Measurements from ENCODE around the gene OBI1.

The OBI1 gene

DNA sequence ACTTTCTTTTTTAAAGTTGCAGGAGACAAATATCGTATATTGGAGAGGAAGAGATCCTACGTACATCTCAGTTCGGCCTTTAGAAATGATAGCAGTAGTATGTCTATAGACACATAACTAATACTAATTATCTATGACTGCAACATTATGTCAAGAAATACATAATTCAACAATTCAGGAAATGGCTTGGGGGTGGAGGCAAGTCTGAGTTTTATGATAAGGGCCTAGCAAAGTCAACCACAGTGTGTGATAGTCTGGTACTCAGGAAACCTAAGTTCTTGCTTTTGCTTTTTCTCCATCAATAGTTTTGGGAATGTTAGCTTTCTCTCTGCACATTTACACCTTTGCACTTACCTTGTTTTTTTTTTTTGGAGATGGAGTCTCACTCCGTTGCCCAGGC lies 27.5 kb upstream of the OBI1 start:
- Histone ChIP-seq H3K27ac (replicated peaks; ENCODE audit: low read length) (no peak overlapping the region), H2AK5ac (ENCODE audit: low read depth, low read length) (no peak overlapping the region), H3K23ac (ENCODE audit: low read depth, low read length, poor library complexity) (no peak overlapping the region), H2BK120ac (ENCODE audit: low read depth, low read length) (no peak overlapping the region), H3K4me2 (ENCODE audit: insufficient read depth, low read length, poor library complexity, severe bottlenecking) (no peak overlapping the region), H3K79me1 (ENCODE audit: low read depth, low read length) (no peaks in the 10 kb centered on the region), H3K18ac (ENCODE audit: low read length) (no peak overlapping the region), H3K14ac (ENCODE audit: low read length) (no peak overlapping the region), H4K91ac (ENCODE audit: low read depth, low read length, poor library complexity) (no peak overlapping the region), H3K9ac (ENCODE audit: low read depth, low read length, poor library complexity) (no peak overlapping the region), H3K4ac (ENCODE audit: low read length) (no peak overlapping the region), H3K9me3 (replicated peaks in 1 of 2; ENCODE audit: control insufficient read depth in 2 of 2, insufficient read depth in 1 of 2, low read depth in 1 of 2, low read length in 2 of 2) (peaks cover 0 to 7% of the 10 kb centered on the region in 2 donors), H2BK12ac (ENCODE audit: low read length) (no peak overlapping the region), H3K36me3 (replicated peaks in 1 of 2; ENCODE audit: control insufficient read depth in 2 of 2, insufficient read depth in 2 of 2, low read length in 2 of 2) (no peaks in the 10 kb centered on the region), H4K8ac (ENCODE audit: low read depth, low read length) (no peak overlapping the region), H3K4me3 (ENCODE audit: low read length in 2 of 2) (no peak overlapping the region), H3K4me1 (ENCODE audit: control insufficient read depth in 2 of 2, insufficient read depth in 1 of 2, low read depth in 1 of 2, low read length in 2 of 2) (no peaks in the 10 kb centered on the region), H2BK5ac (ENCODE audit: low read length) (no peak overlapping the region), H2AFZ (ENCODE audit: low read length) (no peak overlapping the region), H2BK15ac (ENCODE audit: low read length) (no peak overlapping the region), H3K27me3 (ENCODE audit: control insufficient read depth in 3 of 3, insufficient read depth in 3 of 3, low read depth in 1 of 3, low read length in 3 of 3) (no peaks in the 10 kb centered on the region)
- no peak for DNase-seq (ENCODE audit: low spot score)
- no CpG with 5 or more reads among the region's 4 CpGs for WGBS, 2 donors (ENCODE audit: extremely low coverage in 2 of 2, insufficient read length in 2 of 2, insufficient replicate concordance in 1 of 2)

DNA sequence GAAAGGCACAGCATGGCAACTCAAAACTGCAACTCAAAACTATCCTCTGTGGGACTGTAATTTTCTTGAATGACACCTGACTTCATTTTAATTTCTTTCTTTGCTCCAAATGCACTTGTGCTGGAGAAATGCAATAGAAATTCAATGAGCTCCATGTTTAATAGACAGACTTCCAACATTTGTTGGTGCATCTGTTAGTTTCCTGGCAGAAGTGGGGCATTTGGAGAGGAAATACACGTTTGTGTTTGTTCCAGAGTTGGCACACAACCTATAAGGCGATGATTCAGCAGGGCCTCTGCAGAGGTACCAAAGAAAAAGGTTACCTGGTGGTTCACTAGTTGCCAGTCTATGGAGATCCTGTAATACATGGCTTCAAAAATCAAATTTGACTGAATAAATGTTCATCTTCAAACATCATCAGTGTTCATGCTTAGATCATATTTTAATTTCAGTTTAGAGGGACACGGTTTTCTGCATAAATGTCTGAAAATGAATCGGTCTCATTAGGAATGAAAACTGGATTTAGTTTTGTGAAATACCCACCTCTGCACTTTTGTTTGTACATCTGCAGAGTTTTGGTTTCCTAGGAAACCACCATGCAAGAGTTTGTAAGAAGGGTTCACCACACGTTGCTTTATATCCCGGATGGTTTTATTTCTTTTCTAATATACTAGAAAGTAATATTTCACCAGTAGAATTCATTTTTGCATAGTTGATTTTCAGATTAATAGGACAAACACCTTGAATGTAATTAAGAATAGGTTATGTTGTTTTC lies 21.8 kb upstream of the OBI1 start:
- no CpG with 5 or more reads among the region's 6 CpGs for WGBS, 2 donors (ENCODE audit: extremely low coverage in 2 of 2, insufficient read length in 2 of 2, insufficient replicate concordance in 1 of 2)
- no peak overlapping the region for H3K23ac ChIP-seq (ENCODE audit: low read depth, low read length, poor library complexity)
- no peak overlapping the region for H2BK5ac ChIP-seq (ENCODE audit: low read length)
- H3K18ac ChIP-seq (ENCODE audit: low read length), result no peak overlapping the region
- H2BK15ac ChIP-seq (ENCODE audit: low read length), result no peak overlapping the region
- no peak overlapping the region for H3K27ac ChIP-seq (replicated peaks; ENCODE audit: low read length)
- no peak overlapping the region for H4K91ac ChIP-seq (ENCODE audit: low read depth, low read length, poor library complexity)
- peaks cover 0 to 4% of the 10 kb centered on the region in 2 donors for H3K4me1 ChIP-seq (ENCODE audit: control insufficient read depth in 2 of 2, insufficient read depth in 1 of 2, low read depth in 1 of 2, low read length in 2 of 2)
- H3K36me3 ChIP-seq (replicated peaks in 1 of 2; ENCODE audit: control insufficient read depth in 2 of 2, insufficient read depth in 2 of 2, low read length in 2 of 2), result no peaks in the 10 kb centered on the region
- no peaks in the 10 kb centered on the region for H3K79me1 ChIP-seq (ENCODE audit: low read depth, low read length)
- no peak overlapping the region for H3K4ac ChIP-seq (ENCODE audit: low read length)
- peaks cover 0 to 7% of the 10 kb centered on the region in 2 donors for H3K9me3 ChIP-seq (replicated peaks in 1 of 2; ENCODE audit: control insufficient read depth in 2 of 2, insufficient read depth in 1 of 2, low read depth in 1 of 2, low read length in 2 of 2)
- H3K4me3 ChIP-seq (ENCODE audit: low read length in 2 of 2), result no peak overlapping the region
- no peak overlapping the region for H3K14ac ChIP-seq (ENCODE audit: low read length)
- no peak overlapping the region for H2AFZ ChIP-seq (ENCODE audit: low read length)
- H4K8ac ChIP-seq (ENCODE audit: low read depth, low read length), result no peak overlapping the region
- DNase-seq (ENCODE audit: low spot score), result no peak
- H3K27me3 ChIP-seq (ENCODE audit: control insufficient read depth in 3 of 3, insufficient read depth in 3 of 3, low read depth in 1 of 3, low read length in 3 of 3), result no peaks in the 10 kb centered on the region
- no peak overlapping the region for H3K9ac ChIP-seq (ENCODE audit: low read depth, low read length, poor library complexity)
- no peak overlapping the region for H2BK120ac ChIP-seq (ENCODE audit: low read depth, low read length)
- H3K4me2 ChIP-seq (ENCODE audit: insufficient read depth, low read length, poor library complexity, severe bottlenecking), result no peak overlapping the region
- no peak overlapping the region for H2BK12ac ChIP-seq (ENCODE audit: low read length)
- no peak overlapping the region for H2AK5ac ChIP-seq (ENCODE audit: low read depth, low read length)

DNA sequence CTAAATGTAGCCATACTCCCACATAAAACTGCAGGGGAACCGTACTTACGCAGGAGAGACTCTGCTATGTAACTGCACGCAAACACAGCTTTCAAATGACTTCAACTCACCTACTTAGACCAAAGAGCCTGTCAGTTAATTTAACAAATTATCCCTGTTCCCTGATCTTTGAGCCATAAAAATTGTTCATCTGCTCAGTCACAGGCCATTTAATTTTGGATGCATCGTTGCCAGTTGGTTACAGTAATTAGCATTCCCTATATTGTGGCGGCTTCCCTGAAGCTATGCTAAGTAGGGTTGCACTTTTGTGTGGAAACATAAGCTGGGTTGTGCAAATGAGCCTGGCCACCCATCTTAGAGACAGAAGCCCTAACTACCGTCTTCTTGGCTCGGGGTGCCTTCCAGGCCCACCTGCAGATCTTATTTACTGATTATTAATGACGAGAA lies 21.2 kb upstream of the OBI1 start:
- H3K36me3 ChIP-seq (replicated peaks in 1 of 2; ENCODE audit: control insufficient read depth in 2 of 2, insufficient read depth in 2 of 2, low read length in 2 of 2), result no peaks in the 10 kb centered on the region
- H2AK5ac ChIP-seq (ENCODE audit: low read depth, low read length), result no peak overlapping the region
- no peak overlapping the region for H3K23ac ChIP-seq (ENCODE audit: low read depth, low read length, poor library complexity)
- no peak overlapping the region for H3K4me2 ChIP-seq (ENCODE audit: insufficient read depth, low read length, poor library complexity, severe bottlenecking)
- H3K9ac ChIP-seq (ENCODE audit: low read depth, low read length, poor library complexity), result no peak overlapping the region
- no peak for DNase-seq (ENCODE audit: low spot score)
- H2BK15ac ChIP-seq (ENCODE audit: low read length), result no peak overlapping the region
- no peak overlapping the region for H3K18ac ChIP-seq (ENCODE audit: low read length)
- H3K4ac ChIP-seq (ENCODE audit: low read length), result no peak overlapping the region
- H3K14ac ChIP-seq (ENCODE audit: low read length), result no peak overlapping the region
- H3K9me3 ChIP-seq (replicated peaks in 1 of 2; ENCODE audit: control insufficient read depth in 2 of 2, insufficient read depth in 1 of 2, low read depth in 1 of 2, low read length in 2 of 2), result peaks cover 0 to 7% of the 10 kb centered on the region in 2 donors
- H3K27ac ChIP-seq (replicated peaks; ENCODE audit: low read length), result no peak overlapping the region
- no peak overlapping the region for H2AFZ ChIP-seq (ENCODE audit: low read length)
- no peak overlapping the region for H4K91ac ChIP-seq (ENCODE audit: low read depth, low read length, poor library complexity)
- H3K4me1 ChIP-seq (ENCODE audit: control insufficient read depth in 2 of 2, insufficient read depth in 1 of 2, low read depth in 1 of 2, low read length in 2 of 2), result peaks cover 0 to 4% of the 10 kb centered on the region in 2 donors
- H2BK120ac ChIP-seq (ENCODE audit: low read depth, low read length), result no peak overlapping the region
- peaks cover 0 to 2% (median 0%) of the 10 kb centered on the region in 3 experiments for H3K27me3 ChIP-seq (ENCODE audit: control insufficient read depth in 3 of 3, insufficient read depth in 3 of 3, low read depth in 1 of 3, low read length in 3 of 3)
- WGBS, 2 donors (ENCODE audit: extremely low coverage in 2 of 2, insufficient read length in 2 of 2, insufficient replicate concordance in 1 of 2), result no CpG with 5 or more reads among the region's 8 CpGs
- H2BK5ac ChIP-seq (ENCODE audit: low read length), result no peak overlapping the region
- no peak overlapping the region for H3K4me3 ChIP-seq (ENCODE audit: low read length in 2 of 2)
- no peaks in the 10 kb centered on the region for H3K79me1 ChIP-seq (ENCODE audit: low read depth, low read length)
- H2BK12ac ChIP-seq (ENCODE audit: low read length), result no peak overlapping the region
- H4K8ac ChIP-seq (ENCODE audit: low read depth, low read length), result no peak overlapping the region

DNA sequence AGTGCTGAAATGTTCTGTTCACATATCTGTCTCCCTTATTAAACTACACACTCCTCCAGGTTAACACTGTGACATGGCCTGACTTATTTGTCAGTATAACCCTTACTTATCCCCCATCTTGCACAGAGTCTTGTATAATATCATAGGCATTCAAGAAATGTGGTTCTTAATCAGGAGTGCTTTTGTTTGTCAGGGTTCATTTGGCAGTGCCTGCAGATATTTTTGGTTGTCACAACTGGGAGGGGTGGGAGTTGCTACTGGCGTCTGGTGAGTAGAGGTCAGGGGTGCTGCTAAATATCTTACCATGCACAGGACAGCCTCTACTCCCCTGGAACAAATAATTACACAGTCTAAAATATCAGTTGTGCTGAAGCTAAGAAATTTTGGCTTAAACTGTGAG lies 20.4 kb upstream of the OBI1 start:
- H2BK5ac ChIP-seq (ENCODE audit: low read length), result no peak overlapping the region
- H4K8ac ChIP-seq (ENCODE audit: low read depth, low read length), result no peak overlapping the region
- no peak overlapping the region for H3K4me2 ChIP-seq (ENCODE audit: insufficient read depth, low read length, poor library complexity, severe bottlenecking)
- no peak overlapping the region for H3K4ac ChIP-seq (ENCODE audit: low read length)
- H3K9ac ChIP-seq (ENCODE audit: low read depth, low read length, poor library complexity), result no peak overlapping the region
- no peaks in the 10 kb centered on the region for H3K79me1 ChIP-seq (ENCODE audit: low read depth, low read length)
- H2BK120ac ChIP-seq (ENCODE audit: low read depth, low read length), result no peak overlapping the region
- H3K14ac ChIP-seq (ENCODE audit: low read length), result no peak overlapping the region
- no peak overlapping the region for H3K18ac ChIP-seq (ENCODE audit: low read length)
- no peak overlapping the region for H2AK5ac ChIP-seq (ENCODE audit: low read depth, low read length)
- peaks cover 0 to 9% (median 0%) of the 10 kb centered on the region in 3 experiments for H3K27me3 ChIP-seq (ENCODE audit: control insufficient read depth in 3 of 3, insufficient read depth in 3 of 3, low read depth in 1 of 3, low read length in 3 of 3)
- WGBS, 2 donors (ENCODE audit: extremely low coverage in 2 of 2, insufficient read length in 2 of 2, insufficient replicate concordance in 1 of 2), result no CpG with 5 or more reads among the region's 1 CpG
- no peak overlapping the region for H3K23ac ChIP-seq (ENCODE audit: low read depth, low read length, poor library complexity)
- peaks cover 0 to 7% of the 10 kb centered on the region in 2 donors for H3K9me3 ChIP-seq (replicated peaks in 1 of 2; ENCODE audit: control insufficient read depth in 2 of 2, insufficient read depth in 1 of 2, low read depth in 1 of 2, low read length in 2 of 2)
- DNase-seq (ENCODE audit: low spot score), result no peak
- H2AFZ ChIP-seq (ENCODE audit: low read length), result no peak overlapping the region
- H2BK15ac ChIP-seq (ENCODE audit: low read length), result no peak overlapping the region
- no peak overlapping the region for H3K27ac ChIP-seq (replicated peaks; ENCODE audit: low read length)
- peaks cover 0 to 4% of the 10 kb centered on the region in 2 donors for H3K4me1 ChIP-seq (ENCODE audit: control insufficient read depth in 2 of 2, insufficient read depth in 1 of 2, low read depth in 1 of 2, low read length in 2 of 2)
- H4K91ac ChIP-seq (ENCODE audit: low read depth, low read length, poor library complexity), result no peak overlapping the region
- H3K36me3 ChIP-seq (replicated peaks in 1 of 2; ENCODE audit: control insufficient read depth in 2 of 2, insufficient read depth in 2 of 2, low read length in 2 of 2), result no peaks in the 10 kb centered on the region
- H2BK12ac ChIP-seq (ENCODE audit: low read length), result no peak overlapping the region
- H3K4me3 ChIP-seq (ENCODE audit: low read length in 2 of 2), result no peak overlapping the region

Data from neuronal stem cell (in vitro differentiated cells).